ENCODE measurements around the gene UVRAG.
"Not testable (repeated sequence)": the region's sequence is repeated elsewhere in the genome, so short reads cannot be mapped to it uniquely, and the experiment has no call there.

UVRAG gene

GRCh38 chr11:76076253-76076652 is 261.2 kb downstream of the UVRAG start:
- not testable (repeated sequence) for DNase-seq

GRCh38 chr11:76076749-76077148 is 261.7 kb downstream of the UVRAG start:
- no peak for DNase-seq

GRCh38 chr11:76077575-76078150 is 262.7 kb downstream of the UVRAG start:
- no peak for DNase-seq

DNA sequence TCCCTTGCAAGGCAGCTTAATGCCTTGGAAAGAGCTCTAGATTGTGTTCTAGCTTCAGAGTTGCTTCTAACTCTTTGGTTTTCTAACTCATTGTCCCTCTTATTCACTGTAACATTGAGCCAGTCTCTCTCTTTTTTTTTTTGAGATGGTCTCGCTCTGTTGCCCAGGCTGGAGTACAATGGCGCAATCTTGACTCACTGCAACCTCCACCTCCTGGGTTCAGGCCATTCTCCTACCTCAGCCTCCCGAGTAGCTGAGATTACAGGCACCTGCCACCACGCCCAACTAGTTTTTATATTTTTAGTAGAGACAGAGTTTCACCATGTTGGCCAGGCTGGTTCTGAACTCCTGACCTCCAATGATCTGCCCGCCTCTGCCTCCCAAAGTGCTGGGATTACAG is 266.1 kb downstream of the UVRAG start:
- DNase-seq, result not testable (repeated sequence)

- no peak for DNase-seq
Measured at GRCh38 chr11:76083563-76084451, 268.8 kb downstream of the UVRAG start.

DNA sequence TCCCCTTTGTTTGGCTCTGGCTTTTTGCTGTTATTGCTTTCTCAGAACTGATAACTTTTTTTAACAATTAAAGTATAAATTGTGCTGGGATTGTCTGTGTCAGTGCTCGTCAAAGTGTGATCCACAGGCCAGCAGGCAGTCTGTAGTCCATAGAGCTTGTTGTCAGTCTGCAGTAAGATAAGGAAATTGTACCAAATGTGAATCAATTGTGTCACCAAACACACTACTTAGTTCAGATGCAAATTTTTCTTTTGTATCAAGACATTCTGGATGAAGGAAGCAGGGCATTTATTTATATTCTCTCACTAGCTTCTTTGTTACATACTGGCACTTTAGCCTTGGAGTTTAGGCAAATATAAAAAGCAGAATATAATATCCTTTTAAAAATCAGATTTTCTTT is 270.3 kb downstream of the UVRAG start:
- DNase-seq, result no peak

DNA sequence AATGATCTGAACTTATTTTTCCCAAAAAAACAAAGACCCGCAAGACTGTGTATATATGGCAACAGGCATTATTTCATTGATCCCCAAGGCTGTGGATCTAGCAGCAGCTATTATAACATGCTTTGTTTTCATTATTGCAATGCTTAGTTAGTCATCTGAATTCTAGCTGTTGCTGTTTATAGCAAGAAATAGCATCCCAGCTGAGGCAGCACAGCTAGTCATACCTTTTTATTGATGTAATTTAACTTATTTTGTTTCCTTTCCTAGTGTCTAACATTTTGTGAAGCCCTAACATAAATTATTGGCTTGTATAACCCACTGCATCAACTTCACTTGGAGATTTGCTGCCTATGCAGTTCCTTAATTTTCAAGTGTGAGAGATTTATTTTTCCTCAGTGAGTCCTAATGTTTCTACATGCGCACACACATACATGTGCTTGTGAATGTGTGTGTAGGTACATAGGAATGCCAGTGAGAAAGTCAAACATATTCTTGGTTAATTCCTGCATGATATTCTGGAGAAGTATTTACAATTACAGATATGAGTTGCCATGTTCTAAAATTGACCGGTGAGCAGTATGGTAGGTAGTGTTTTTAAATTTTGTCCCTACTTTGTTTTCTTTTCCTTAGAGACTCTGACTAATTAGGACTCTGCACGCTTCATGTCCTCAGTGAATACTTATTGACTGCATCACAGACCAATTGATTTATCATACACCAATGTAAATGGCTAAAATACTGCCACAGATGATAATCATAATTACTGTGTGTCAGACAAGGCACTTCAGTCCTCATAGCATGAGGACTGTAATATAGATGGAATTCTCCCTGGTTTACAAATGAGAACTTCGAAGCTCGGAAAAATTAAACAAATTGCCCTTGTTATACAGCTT is 272.0 kb downstream of the UVRAG start:
- no peak for DNase-seq

- DNase-seq, result no peak
Measured at GRCh38 chr11:76087749-76088148, 272.7 kb downstream of the UVRAG start.

DNA sequence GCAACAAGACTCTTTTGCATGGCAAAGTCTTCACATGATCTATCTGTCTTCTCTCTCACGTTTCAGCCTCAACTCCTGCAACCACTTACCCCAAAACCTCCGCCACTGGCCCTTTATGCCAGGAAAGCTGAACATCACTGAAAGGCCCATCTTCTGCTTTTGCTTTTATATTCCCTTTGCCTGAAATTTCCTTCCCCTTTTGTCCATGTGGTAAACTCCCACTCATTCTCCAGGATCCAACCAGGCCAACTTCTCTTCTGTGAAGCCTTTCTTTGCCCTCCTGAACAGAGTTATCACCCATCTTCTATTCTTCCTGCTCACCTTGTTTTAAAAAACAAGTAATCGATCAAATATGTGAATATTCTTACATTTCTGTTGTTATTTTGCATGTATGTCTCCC is 273.5 kb downstream of the UVRAG start:
- no peak for DNase-seq

DNA sequence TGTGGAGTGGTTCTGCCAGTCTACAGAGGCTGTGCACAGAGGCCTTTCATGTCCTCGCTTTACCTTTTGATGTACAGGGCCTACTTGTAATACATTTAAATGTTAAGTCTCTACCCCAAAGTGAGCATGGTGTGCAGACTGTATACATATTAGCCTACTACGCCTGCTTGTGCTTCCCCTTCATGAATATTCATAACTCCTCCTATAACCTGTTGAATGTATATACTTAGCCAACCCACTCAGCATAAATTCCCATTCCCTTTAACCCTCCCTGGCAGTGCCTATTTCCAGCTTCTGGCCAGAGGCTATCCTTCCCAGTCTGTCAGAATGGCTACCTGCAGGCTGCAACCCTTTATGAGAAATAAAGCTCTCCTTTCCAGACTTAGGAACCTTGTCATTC is 275.2 kb downstream of the UVRAG start:
- DNase-seq, result no peak

DNA sequence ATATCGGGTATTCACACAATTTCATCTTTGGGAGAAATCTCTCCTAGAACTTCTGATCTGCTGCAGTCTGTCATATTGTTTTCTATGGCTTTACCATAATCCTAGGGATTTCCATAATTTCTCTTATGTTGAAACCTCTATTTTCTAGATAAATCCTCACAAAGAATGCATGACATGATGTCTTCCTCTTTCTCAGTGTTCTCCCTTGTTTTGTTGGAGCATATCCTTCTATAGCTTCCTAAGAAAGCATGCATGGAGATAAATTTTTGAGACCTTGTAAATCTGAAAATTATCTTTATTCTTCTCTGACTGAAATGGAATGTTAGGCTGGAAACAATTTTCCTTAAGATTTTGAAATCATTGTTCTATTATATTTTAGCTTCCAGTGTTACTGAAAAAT is 275.8 kb downstream of the UVRAG start:
- DNase-seq, result no peak

DNA sequence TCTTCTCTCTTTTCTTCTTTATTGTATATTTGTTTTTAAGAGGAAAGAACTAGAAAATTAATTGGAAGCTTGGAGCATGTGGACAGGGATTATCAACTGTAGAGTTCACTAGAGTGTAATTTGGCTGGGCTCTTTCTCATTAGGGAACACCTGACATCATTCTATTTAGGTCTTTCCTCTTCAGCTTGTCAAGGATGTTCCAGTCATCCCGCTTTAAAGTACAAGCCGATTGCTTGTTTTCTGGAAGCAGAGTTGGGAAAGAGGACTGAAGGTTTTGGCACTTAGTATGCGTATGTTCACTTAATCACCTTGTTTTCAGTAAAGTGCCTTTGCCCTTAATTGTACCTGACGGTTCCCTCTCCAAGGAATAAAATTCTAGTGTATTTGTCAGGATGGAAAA is 279.7 kb downstream of the UVRAG start:
- DNase-seq, result no peak

- DNase-seq, result no peak
Measured at GRCh38 chr11:76095891-76096290, 280.9 kb downstream of the UVRAG start.

DNA sequence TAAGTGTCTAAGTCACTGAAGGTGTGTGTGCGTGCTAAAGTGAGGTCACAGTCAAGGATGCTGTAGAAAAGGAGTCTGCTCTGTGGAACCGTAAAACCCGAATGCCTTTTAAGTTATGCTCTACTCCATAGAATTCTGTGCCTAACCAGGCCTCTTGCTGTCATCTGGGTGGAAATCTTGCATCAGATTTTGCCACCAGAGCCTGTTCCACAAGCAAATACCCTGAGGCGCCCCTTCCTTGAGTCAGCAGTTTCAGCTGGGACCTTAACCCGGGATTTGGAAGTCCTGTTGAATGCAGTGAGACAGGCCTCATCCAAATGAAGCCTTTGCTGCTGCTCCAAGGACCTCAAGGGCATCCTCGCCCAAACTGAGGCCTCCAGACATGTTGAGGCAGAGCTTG is 281.5 kb downstream of the UVRAG start:
- no peak for DNase-seq

- DNase-seq, result no peak
Measured at GRCh38 chr11:76102802-76103201, 287.8 kb downstream of the UVRAG start.

- no peak for DNase-seq
Measured at GRCh38 chr11:76103460-76103859, 288.4 kb downstream of the UVRAG start.

GRCh38 chr11:76104285-76104684 is 289.3 kb downstream of the UVRAG start:
- DNase-seq, result no peak

DNA sequence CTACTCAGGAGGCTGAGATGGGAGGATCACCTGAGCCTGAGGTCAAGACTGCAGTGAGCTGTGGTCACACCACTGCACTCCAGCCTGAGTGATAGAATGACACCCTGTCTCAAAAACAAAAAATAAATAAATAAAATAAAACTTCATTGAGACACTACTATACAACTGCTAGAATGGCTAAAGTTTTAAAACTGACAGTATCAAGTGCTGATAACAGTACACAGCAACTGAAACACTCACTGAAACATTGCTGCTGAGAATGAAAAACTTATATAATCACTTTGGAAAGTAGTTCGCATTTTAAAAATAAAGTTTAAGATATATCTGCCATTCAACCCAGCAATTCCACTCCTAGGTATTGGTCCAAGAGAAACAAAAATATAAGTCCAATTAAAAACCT is 290.6 kb downstream of the UVRAG start:
- DNase-seq, result no peak

- DNase-seq, result no peak
Measured at GRCh38 chr11:76107971-76108370, 293.0 kb downstream of the UVRAG start.

GRCh38 chr11:76114238-76114637 is 299.2 kb downstream of the UVRAG start:
- DNase-seq, result no peak

GRCh38 chr11:76115555-76115954 is 300.5 kb downstream of the UVRAG start:
- no peak for DNase-seq

GRCh38 chr11:76119032-76119431 is 304.0 kb downstream of the UVRAG start:
- no peak for DNase-seq

GRCh38 chr11:76119779-76120178 is 304.8 kb downstream of the UVRAG start:
- no peak for DNase-seq
